T-helper 9 cell (primary cell): ENCODE results near the gene SDF2L1.
A peak's percentile ranks its signal among the peaks of the same experiment; 100 is the strongest.
"Not testable (repeated sequence)": the region's sequence is repeated elsewhere in the genome, so short reads cannot be mapped to it uniquely, and the experiment has no call there.

Experiments used
- DNase-seq: peaks from one replicate; pipeline ENCODE4 v3.0.0-alpha.2; 2020
- total RNA-seq, 2 donors: gene quantifications; one replicate each; lab custom pipeline; 2026; lab: John Stamatoyannopoulos, UW

SDF2L1 gene
- 10.6 to 16.7 reads per million in 2 donors for total RNA-seq

DNA sequence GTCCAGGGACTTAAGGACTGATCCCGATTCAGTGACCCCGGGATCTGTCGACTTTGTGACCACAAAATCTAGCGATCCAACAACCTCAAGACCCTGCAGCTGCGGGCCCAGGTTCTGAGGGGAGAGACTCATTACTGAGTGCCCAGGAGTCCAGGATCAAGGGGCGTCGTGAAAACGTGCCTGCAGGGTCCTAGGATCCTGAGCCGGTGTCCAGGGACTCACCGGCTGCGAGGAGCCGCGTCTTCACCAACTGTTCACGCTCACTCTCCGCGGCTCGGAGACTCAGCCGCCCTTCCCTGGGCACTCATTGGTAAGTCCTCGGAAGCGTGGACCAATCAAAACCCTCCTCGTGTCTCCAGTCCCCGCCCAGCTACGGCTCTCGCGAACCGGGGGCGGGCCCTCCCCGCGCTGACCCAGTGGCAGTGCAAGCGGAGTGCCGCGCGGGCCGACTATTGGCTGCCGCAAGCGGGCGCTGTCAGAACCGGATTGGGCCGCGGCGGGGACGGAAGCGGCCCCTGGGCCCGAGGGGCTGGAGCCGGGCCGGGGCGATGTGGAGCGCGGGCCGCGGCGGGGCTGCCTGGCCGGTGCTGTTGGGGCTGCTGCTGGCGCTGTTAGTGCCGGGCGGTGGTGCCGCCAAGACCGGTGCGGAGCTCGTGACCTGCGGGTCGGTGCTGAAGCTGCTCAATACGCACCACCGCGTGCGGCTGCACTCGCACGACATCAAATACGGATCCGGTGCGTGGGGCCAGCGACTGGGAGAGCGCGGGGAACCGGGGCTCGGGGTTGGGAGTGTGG, at the start of gene SDF2L1:
TSS of gene SDF2L1 (plus strand) at position 514 of the 795 bp plus-strand sequence. CDS start at position 549, 35 bp downstream.
- DNase-seq: peak; percentile 96

GRCh38 chr22:21592422-21592821, 49.7 kb upstream of the SDF2L1 start:
- DNase-seq: no peak

- DNase-seq: no peak
Measured at GRCh38 chr22:21593406-21594232, 48.5 kb upstream of the SDF2L1 start.

GRCh38 chr22:21594865-21595452, 47.1 kb upstream of the SDF2L1 start:
- no peak for DNase-seq

DNA sequence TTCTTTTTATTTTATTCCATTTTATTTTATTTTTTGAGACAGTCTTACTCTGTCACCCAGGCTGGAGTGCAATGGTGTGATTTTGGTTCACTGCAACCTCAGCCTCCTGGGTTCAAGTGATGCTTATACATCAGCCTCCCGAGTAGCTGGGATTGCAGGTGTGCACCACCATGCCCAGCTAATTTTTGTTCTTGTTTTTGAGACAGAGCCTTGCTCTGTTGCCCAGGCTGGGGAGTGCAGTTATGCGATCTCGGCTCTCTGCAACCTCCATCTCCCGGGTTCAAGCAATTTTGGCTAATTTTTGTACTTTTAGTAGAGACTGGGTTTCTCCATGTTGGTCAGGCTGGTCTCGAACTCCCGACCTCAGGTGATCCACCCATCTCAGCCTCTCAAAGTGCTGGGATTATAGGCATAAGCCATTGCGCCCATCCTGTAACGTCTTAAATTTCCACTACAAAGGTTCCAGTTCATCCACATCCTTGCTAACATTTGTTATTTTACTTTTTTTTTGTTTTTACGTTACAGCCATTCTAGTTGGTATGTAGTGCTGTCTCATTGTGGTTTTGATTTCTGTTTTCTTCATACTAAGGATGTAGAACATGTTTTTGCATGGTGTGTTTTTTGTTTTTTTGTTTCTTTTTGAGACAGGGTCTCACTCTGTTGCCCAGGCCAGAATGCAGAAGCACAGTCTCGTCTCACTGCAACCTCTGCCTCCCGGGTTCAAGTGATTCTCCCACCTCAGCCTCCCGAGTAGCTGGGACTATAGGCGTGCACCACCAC, 45.6 kb upstream of the SDF2L1 start:
- not testable (repeated sequence) for DNase-seq

DNA sequence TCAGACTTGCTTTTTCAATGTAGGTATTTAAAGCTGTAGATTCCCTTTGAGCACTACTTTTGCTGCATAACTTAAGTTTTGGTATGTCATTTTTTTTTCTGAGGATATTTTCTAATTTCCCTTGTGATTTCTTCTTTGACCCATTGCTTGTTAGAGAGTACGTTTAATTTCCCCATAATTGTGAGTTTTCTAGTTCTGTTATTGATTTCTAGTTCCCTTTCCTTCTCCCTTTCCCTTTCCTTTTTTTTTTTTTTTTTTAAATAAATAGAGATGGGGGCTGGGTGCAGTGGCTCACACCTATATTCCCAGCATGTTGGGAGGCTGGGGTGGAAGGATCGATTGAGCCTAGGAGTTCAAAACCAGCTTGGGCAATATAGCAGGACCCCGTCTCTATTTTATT, 43.8 kb upstream of the SDF2L1 start:
- DNase-seq: no peak

GRCh38 chr22:21599053-21599893, 42.8 kb upstream of the SDF2L1 start:
- no peak for DNase-seq

DNA sequence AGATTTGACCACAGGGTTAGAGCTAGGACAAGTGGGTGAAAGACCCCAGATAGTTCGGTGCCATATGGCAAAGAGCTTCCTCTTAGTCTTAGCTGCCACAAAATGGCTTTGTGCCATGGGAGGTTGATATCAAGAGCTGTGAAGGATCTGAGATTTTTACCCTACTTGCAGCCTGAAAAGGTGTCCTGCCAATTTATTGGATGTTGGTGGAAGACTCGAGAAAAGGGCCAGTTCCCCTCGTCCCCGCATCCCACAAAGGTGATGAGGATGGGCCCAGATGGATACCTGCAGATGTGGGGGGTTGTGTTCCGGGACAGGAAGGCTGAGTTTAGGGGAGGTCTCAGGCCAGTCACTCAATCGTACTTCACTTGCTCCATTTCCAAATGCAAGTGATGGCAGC, 39.5 kb upstream of the SDF2L1 start:
- DNase-seq: no peak

DNA sequence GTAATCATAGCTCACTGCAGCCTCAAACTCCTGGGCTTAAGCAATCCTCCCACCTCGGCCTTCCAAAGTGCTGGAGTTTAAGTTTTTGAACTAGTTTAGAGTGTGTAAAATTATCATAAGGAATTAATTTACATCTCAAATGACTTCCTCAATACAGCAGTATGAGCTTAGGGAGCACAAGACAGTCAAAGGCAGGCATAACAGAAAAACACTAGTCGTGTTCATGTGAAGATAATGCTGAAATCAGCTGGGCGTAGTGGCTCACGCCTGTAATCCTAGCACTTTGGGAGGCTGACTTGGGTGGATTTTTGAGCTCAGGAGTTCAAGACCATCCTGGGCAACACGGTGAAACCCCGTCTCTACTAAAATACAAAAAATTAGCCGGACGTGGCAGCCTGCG, 38.1 kb upstream of the SDF2L1 start:
- no peak for DNase-seq

- no peak for DNase-seq
Measured at GRCh38 chr22:21605887-21606564, 36.1 kb upstream of the SDF2L1 start.

DNA sequence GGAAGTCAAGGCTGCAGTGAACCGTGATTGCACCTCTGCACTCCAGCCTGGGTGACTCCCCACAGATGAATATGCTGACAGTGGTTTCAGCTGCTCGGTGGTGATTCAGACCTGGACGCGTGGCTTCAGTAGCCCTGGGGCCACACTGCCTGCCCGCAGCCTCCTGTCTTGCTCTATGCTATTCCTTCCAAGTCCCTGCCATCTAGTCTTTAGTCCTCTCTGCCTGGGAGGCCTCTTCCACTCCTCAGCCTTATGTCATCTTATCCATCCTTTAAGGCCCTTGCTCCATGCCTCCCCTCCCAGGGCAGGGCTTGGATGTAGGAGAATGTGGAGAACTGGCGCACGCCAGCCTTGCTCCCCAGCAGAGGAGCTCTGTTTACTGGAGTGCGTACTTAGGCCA, 35.3 kb upstream of the SDF2L1 start:
- no peak for DNase-seq

DNA sequence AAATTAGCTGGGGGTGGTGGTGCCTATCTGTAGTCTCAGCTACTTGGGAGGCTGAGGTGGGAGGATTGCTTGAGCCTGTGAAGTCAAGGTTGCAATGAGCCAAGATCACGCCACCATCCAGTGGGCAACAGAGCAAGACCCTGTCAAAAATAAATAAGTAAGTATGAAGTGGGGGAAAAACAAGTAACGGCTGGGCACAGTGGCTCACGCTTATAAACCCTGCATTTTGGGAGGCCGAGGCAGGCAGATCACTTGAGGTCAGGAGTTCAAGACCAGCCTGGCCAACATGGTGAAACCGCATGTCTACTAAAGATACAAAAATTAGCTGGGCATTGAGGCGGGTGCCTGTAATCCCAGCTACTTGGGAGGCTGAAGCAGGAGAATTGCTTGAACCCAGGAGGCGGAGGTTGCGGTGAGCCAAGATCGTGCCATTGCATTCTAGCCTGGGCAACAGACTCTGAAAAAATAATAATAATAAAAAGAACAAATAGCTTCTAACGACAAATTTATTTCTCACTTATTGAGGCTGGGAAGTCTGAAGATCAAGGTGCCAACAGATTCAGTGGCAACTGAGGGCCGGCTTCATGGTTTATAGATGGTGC, 32.4 kb upstream of the SDF2L1 start:
- not testable (repeated sequence) for DNase-seq

GRCh38 chr22:21611210-21611977, 30.7 kb upstream of the SDF2L1 start:
- no peak for DNase-seq

DNA sequence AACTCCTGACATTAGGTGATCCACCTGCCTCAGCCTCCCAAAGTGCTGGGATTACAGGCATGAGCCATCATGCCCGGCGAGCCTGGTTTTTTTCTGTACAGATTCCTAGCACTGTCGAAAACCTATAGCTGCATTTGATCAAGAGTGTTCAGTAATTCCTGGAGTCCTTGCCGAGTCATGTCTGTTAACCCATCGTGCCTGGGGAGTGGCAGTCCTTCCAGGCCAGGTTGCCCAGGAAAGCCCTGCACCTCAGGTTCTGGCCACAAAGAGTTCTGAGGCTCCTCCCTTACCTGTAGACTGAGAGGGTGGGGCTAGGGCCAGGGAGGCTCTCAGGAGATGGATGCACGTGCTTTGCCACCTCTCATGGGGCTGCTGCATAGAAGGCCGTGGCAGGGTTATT, 29.2 kb upstream of the SDF2L1 start:
- no peak for DNase-seq

DNA sequence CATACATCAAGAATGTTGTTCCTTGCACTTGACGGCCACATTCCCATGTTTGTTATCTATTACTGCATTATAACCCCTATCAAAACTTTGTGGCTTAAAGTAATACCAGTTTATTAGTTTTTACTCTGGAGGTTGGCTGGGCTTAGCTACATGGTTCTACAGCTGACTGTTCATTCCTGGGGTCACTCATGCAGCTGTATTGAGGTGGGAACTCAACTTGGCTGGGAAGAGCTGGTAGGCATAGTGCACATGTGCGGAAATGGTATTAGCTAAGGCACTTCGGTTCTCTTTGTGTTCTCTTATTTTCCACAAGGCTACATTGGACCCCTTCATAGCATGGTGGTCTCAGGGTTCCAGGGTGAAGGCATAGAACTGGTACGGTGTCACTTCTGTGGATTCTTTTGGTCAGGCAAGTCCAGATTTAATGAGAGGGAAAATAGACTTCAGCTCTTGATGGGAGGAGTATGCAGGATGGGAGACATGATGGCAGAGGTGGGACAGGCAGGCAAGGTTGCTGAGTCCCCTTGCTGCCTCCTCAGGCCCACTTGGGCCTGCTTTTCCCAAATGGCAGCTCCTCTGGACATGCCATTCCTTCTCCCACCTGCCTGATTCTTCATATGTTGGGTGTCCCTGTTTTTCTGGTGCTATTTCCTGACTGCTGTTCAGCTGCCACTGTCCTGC, 28.4 kb upstream of the SDF2L1 start:
- DNase-seq: no peak

DNA sequence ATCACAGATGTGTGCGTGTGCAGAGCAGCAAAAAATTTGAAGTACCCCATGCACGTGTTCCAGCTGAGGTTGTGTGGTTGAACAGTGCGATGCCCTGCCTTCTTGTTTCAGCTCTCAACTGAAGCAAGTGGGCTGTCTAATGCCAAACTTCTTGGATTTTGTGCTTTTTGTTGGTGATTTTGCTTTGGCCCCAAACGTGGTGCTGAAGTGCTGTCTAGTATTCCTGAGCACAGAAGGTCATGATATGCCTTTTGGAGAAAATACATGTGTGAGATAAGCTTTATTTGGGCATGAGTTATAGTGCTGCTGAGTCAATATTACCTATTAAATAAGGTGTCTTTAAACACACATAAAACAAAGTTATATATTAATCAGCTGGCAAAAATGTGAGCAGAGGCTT, 26.4 kb upstream of the SDF2L1 start:
- no peak for DNase-seq

GRCh38 chr22:21617337-21617736, 24.8 kb upstream of the SDF2L1 start:
- not testable (repeated sequence) for DNase-seq

- no peak for DNase-seq
Measured at GRCh38 chr22:21621025-21621424, 21.1 kb upstream of the SDF2L1 start.
